HFFc6 (cell line): ENCODE data around the gene APMAP. TPM values are rescaled to one million over a fixed set of nuclear protein-coding genes. Genes with fewer than 3 reads are reported as not detected.
"Not testable (repeated sequence)": the region's sequence is repeated elsewhere in the genome, so short reads cannot be mapped to it uniquely, and the experiment has no call there.

Experiments
- DNase-seq: peaks from one replicate; pipeline ENCODE4 v3.0.0-alpha.2; 2018
- H3K27ac Mint-ChIP-seq: 2 replicates; pipeline ENCODE4 v1.8.0; 2020; ENCODE audit warnings: mild to moderate bottlenecking, mixed read lengths
- H3K27me3 Mint-ChIP-seq: 2 replicates; pipeline ENCODE4 v1.8.0; 2021; ENCODE audit warnings: mild to moderate bottlenecking, moderate library complexity, mixed read lengths; ENCODE audit not compliant: insufficient read depth
- H3K36me3 Mint-ChIP-seq: 2 replicates; pipeline ENCODE4 v1.8.0; 2021; ENCODE audit warnings: low read depth, mixed read lengths
- H3K4me1 Mint-ChIP-seq: 2 replicates; pipeline ENCODE4 v1.8.0; 2020; ENCODE audit warnings: low read depth, mixed read lengths
- H3K4me3 Mint-ChIP-seq: 2 replicates; pipeline ENCODE4 v1.8.0; 2020; ENCODE audit warnings: mild to moderate bottlenecking, moderate library complexity, mixed read lengths
- H3K9me3 Mint-ChIP-seq: 2 replicates; pipeline ENCODE4 v1.8.0; 2020; ENCODE audit warnings: mild to moderate bottlenecking, mixed read lengths
- CTCF ChIP-seq: fragments of 200-600 bp; sonication (generic); IDR thresholded peaks from 2 replicates; pipeline ENCODE4 v1.5.0; 2021; ENCODE audit warnings: antibody characterized with exemption, mild to moderate bottlenecking
- total RNA-seq, 6 experiments: library from RNA; stranded (reverse); fragmentation: NEBNext Ultra II Directional; extraction: Animal tissue kit (Norgen Biotek cat#: 25700); gene quantifications; 2 replicates in 1 of 6; 3 replicates in 5 of 6; pipeline ENCODE4 v1.2.3, GENCODE V29; 2021

The APMAP gene
- total RNA-seq, 6 experiments from 2014 or later = 119 to 137 (median 129) TPM

- Mint-ChIP-seq H3K9me3 (no peaks in the 10 kb centered on the region), H3K36me3 (no peaks in the 10 kb centered on the region), H3K27me3 (peaks cover 7% of the 10 kb centered on the region)
Measured at GRCh38 chr20:24933266-24933908, 59.2 kb downstream of the APMAP start.

GRCh38 chr20:24931893-24932292, 60.7 kb downstream of the APMAP start:
- H3K36me3 Mint-ChIP-seq, H3K9me3 Mint-ChIP-seq, H3K27me3 Mint-ChIP-seq: not testable (repeated sequence)
- peak overlapping the region; percentile 41 for H3K4me3 Mint-ChIP-seq
- DNase-seq = peak; percentile 13
- H3K27ac Mint-ChIP-seq = peak overlapping the region; percentile 83
- H3K4me1 Mint-ChIP-seq = peaks cover 31% of the 10 kb centered on the region

More at GRCh38 chr20:24933266-24933908, 59.2 kb downstream of the APMAP start:
- no peak for TF ChIP-seq CTCF
- no peak overlapping the region for H3K4me3 Mint-ChIP-seq
- no peak overlapping the region for H3K27ac Mint-ChIP-seq
- DNase-seq = no peak
- peaks cover 31% of the 10 kb centered on the region for H3K4me1 Mint-ChIP-seq

- not testable (repeated sequence) for H3K27me3 Mint-ChIP-seq, H3K4me3 Mint-ChIP-seq, H3K9me3 Mint-ChIP-seq, DNase-seq, H3K36me3 Mint-ChIP-seq
- Mint-ChIP-seq H3K27ac (peak overlapping the region; percentile 83; the same call in 1 of the 2 replicates), H3K4me1 (peaks cover 31% of the 10 kb centered on the region)
- peak; percentile 67 for TF ChIP-seq CTCF
Measured at GRCh38 chr20:24930724-24931688, 61.5 kb downstream of the APMAP start.

- H3K27ac Mint-ChIP-seq, H3K36me3 Mint-ChIP-seq, H3K9me3 Mint-ChIP-seq, DNase-seq, H3K4me3 Mint-ChIP-seq, H3K27me3 Mint-ChIP-seq: not testable (repeated sequence)
- H3K4me1 Mint-ChIP-seq = peaks cover 31% of the 10 kb centered on the region
Measured at GRCh38 chr20:24929867-24930723, 62.5 kb downstream of the APMAP start.

GRCh38 chr20:24929259-24929658, 63.3 kb downstream of the APMAP start:
- H3K27me3 Mint-ChIP-seq = peaks cover 12% of the 10 kb centered on the region
- peaks cover 31% of the 10 kb centered on the region for H3K4me1 Mint-ChIP-seq
- H3K27ac Mint-ChIP-seq, DNase-seq, H3K36me3 Mint-ChIP-seq, H3K4me3 Mint-ChIP-seq, H3K9me3 Mint-ChIP-seq: not testable (repeated sequence)

- H3K27me3 Mint-ChIP-seq = peaks cover 21% of the 10 kb centered on the region
- H3K4me3 Mint-ChIP-seq, H3K36me3 Mint-ChIP-seq, H3K9me3 Mint-ChIP-seq, H3K27ac Mint-ChIP-seq, DNase-seq: not testable (repeated sequence)
- peaks cover 16% of the 10 kb centered on the region for H3K4me1 Mint-ChIP-seq
Measured at GRCh38 chr20:24920706-24921105, 71.8 kb downstream of the APMAP start.

- not testable (repeated sequence) for DNase-seq, H3K9me3 Mint-ChIP-seq, H3K36me3 Mint-ChIP-seq, H3K27ac Mint-ChIP-seq, H3K4me3 Mint-ChIP-seq
- peaks cover 21% of the 10 kb centered on the region for H3K27me3 Mint-ChIP-seq
- peaks cover 16% of the 10 kb centered on the region for H3K4me1 Mint-ChIP-seq
Measured at GRCh38 chr20:24919665-24920064, 72.9 kb downstream of the APMAP start.
